ENCODE results near the gene APOOL. TPM values are rescaled to one million over a fixed set of nuclear protein-coding genes. Genes with fewer than 3 reads are reported as not detected.

The APOOL gene
- total and polyA plus RNA-seq, 9 of the 15 experiments (the other 6 are each of a cell fraction or from before 2014, with no cell fraction given), result 4.6 to 20.5 (median 10.2) TPM

DNA sequence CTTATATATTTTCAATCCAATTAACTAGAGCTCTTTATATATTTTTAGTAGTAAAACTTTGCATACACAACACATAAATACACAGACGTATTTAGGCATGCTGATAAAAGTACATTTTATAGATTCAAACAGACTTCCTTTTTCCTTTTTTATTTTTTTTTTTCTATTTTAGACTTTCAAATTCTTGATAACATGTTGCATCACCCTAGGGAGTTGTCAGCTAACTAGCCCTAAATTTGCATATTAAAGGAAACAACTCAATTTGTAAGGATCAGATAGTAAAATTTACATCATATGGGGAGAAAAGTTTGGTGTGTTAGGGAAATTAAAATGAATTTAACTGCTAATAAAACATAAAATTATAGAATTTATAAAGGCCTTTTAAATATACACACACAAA, 47.4 kb upstream of the APOOL start:
- Histone ChIP-seq H4K20me1 (replicated peaks; ENCODE audit: control insufficient read depth, insufficient read depth, low read length) (no peaks in the 10 kb centered on the region), H3K36me3 (ENCODE audit: control insufficient read depth, insufficient read depth, low read length) (no peaks in the 10 kb centered on the region), H3K79me2 (ENCODE audit: control insufficient read depth, insufficient read depth, low read length) (no peaks in the 10 kb centered on the region), H3K9ac (ENCODE audit: insufficient read depth in 1 of 2, low read depth in 2 of 2, low read length in 2 of 2) (no peak overlapping the region), H3K4me1 (replicated peaks in 1 of 2; ENCODE audit: control insufficient read depth in 2 of 2, insufficient read depth in 2 of 2, low read length in 2 of 2) (no peaks in the 10 kb centered on the region), H3K27me3 (ENCODE audit: control insufficient read depth in 2 of 2, insufficient read depth in 2 of 2, low read length in 2 of 2) (no peaks in the 10 kb centered on the region), H3K9me1 (ENCODE audit: control insufficient read depth, insufficient read depth, low read length) (no peaks in the 10 kb centered on the region), H3K27ac (ENCODE audit: extremely low read depth, low read depth, low read length) (no peak overlapping the region), H2AFZ (ENCODE audit: low read depth, low read length) (no peak overlapping the region), H3K4me3 (no peak overlapping the region), H3K9me3 (replicated peaks; ENCODE audit: control insufficient read depth, insufficient read depth, low read depth, low read length) (no peaks in the 10 kb centered on the region), H3K4me2 (ENCODE audit: insufficient read depth, low read length) (no peak overlapping the region)
- TF ChIP-seq WHSC1 (IDR thresholded peaks at IDR 0.05; ENCODE audit: low read length) (no peak), EP300 (IDR thresholded peaks at IDR 0.05; ENCODE audit: low read length) (peak; percentile 6; the same call in 1 of the 2 replicates), KLF6 (CRISPR knock-in tag; IDR thresholded peaks at IDR 0.05; ENCODE audit: borderline replicate concordance) (no peak), CEBPG (CRISPR knock-in tag; IDR thresholded peaks at IDR 0.05) (no peak), CEBPG (tag; conservative IDR thresholded peaks at IDR 0.05 in 1 of 2, IDR thresholded peaks at IDR 0.05 in 1 of 2) (peak; percentile 85 to 93), TRIM24 (IDR thresholded peaks at IDR 0.05) (peak; percentile 49 to 54; a peak in 2 of 4 replicates), ZSCAN32 (CRISPR knock-in tag; IDR thresholded peaks at IDR 0.05) (0 out of 2 replicates have a peak, but pooled peaks have one; percentile 32), SMAD4 (CRISPR knock-in tag; conservative IDR thresholded peaks at IDR 0.05) (no peak), ZNF408 (CRISPR knock-in tag; IDR thresholded peaks at IDR 0.05; ENCODE audit: low read depth) (no peak), CEBPB (tag; IDR thresholded peaks at IDR 0.05) (peak; percentile 29; the same call in 1 of the 2 replicates), ZNF384 (IDR thresholded peaks at IDR 0.05; ENCODE audit: low read depth, low read length) (peak; percentile 37; the same call in 1 of the 2 replicates)
- TF ChIP-seq, protein P1, sequence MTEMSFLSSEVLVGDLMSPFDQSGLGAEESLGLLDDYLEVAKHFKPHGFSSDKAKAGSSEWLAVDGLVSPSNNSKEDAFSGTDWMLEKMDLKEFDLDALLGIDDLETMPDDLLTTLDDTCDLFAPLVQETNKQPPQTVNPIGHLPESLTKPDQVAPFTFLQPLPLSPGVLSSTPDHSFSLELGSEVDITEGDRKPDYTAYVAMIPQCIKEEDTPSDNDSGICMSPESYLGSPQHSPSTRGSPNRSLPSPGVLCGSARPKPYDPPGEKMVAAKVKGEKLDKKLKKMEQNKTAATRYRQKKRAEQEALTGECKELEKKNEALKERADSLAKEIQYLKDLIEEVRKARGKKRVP (CRISPR knock-in tag; IDR thresholded peaks at IDR 0.05), result peak; percentile 60; the same call in 1 of the 2 replicates
- TF ChIP-seq, protein P2, sequence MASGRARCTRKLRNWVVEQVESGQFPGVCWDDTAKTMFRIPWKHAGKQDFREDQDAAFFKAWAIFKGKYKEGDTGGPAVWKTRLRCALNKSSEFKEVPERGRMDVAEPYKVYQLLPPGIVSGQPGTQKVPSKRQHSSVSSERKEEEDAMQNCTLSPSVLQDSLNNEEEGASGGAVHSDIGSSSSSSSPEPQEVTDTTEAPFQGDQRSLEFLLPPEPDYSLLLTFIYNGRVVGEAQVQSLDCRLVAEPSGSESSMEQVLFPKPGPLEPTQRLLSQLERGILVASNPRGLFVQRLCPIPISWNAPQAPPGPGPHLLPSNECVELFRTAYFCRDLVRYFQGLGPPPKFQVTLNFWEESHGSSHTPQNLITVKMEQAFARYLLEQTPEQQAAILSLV (tag; IDR thresholded peaks at IDR 0.05), result 0 out of 2 replicates have a peak, but pooled peaks have one; percentile 29
- TF ChIP-seq, protein P3, sequence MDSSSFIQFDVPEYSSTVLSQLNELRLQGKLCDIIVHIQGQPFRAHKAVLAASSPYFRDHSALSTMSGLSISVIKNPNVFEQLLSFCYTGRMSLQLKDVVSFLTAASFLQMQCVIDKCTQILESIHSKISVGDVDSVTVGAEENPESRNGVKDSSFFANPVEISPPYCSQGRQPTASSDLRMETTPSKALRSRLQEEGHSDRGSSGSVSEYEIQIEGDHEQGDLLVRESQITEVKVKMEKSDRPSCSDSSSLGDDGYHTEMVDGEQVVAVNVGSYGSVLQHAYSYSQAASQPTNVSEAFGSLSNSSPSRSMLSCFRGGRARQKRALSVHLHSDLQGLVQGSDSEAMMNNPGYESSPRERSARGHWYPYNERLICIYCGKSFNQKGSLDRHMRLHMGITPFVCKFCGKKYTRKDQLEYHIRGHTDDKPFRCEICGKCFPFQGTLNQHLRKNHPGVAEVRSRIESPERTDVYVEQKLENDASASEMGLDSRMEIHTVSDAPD (CRISPR knock-in tag; IDR thresholded peaks at IDR 0.05), result no peak
- TF ChIP-seq, protein P4, sequence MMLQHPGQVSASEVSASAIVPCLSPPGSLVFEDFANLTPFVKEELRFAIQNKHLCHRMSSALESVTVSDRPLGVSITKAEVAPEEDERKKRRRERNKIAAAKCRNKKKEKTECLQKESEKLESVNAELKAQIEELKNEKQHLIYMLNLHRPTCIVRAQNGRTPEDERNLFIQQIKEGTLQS (IDR thresholded peaks at IDR 0.05), result peak; percentile 84
- TF ChIP-seq, protein P4 (CRISPR knock-in tag; conservative IDR thresholded peaks at IDR 0.05), result no peak
- WGBS (ENCODE audit: insufficient coverage, low coverage, missing lambda C conversion rate), result 0% methylated on average over 1 of the region's 1 CpG
- intact Hi-C loops (cut with micrococcal nuclease) (no loop called here), in situ Hi-C loops (cut with MboI) (no loop called here)
- BruUV-seq (replicated peaks), result no TSS peak
- POLR2A ChIA-PET, result no interaction called here
- no peak for DNase-seq (ENCODE audit: extremely low read depth in 1 of 4, low spot score in 3 of 4)
- ATAC-seq, result no peak
- no peak for FAIRE-seq
- CTCF ChIA-PET (ENCODE audit: low intra/inter-chr PET ratio), result no interaction called here
